ENCODE measurements around the gene ITPRID1.

GRCh38 chr7:31705377-31705776, 191.5 kb downstream of the ITPRID1 start:
- TF ChIP-seq HOXA7 (CRISPR knock-in tag; IDR thresholded peaks at IDR 0.05; ENCODE audit: borderline replicate concordance), result no peak
- no peak for TF ChIP-seq ZBTB21 (tag by site-specific recombination; IDR thresholded peaks at IDR 0.05)
- TF ChIP-seq TCF7L2 (IDR thresholded peaks at IDR 0.05; ENCODE audit: borderline replicate concordance, low read depth, low read length), result no peak
- no peak for TF ChIP-seq ZNF133 (tag by site-specific recombination; IDR thresholded peaks at IDR 0.05)
- TF ChIP-seq ZNF639 (tag by site-specific recombination; IDR thresholded peaks at IDR 0.05), result no peak
- TF ChIP-seq, protein P1, sequence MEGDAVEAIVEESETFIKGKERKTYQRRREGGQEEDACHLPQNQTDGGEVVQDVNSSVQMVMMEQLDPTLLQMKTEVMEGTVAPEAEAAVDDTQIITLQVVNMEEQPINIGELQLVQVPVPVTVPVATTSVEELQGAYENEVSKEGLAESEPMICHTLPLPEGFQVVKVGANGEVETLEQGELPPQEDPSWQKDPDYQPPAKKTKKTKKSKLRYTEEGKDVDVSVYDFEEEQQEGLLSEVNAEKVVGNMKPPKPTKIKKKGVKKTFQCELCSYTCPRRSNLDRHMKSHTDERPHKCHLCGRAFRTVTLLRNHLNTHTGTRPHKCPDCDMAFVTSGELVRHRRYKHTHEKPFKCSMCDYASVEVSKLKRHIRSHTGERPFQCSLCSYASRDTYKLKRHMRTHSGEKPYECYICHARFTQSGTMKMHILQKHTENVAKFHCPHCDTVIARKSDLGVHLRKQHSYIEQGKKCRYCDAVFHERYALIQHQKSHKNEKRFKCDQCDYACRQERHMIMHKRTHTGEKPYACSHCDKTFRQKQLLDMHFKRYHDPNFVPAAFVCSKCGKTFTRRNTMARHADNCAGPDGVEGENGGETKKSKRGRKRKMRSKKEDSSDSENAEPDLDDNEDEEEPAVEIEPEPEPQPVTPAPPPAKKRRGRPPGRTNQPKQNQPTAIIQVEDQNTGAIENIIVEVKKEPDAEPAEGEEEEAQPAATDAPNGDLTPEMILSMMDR (tag by site-specific recombination; IDR thresholded peaks at IDR 0.05), result no peak
- no peak for TF ChIP-seq ZNF626 (tag by site-specific recombination; IDR thresholded peaks at IDR 0.05)
- TF ChIP-seq YY2 (tag by site-specific recombination; IDR thresholded peaks at IDR 0.05), result no peak
- no peak for TF ChIP-seq ZNF121 (tag by site-specific recombination; IDR thresholded peaks at IDR 0.05)
- no peak for TF ChIP-seq ZIC2 (tag by site-specific recombination; IDR thresholded peaks at IDR 0.05)
- TF ChIP-seq ZNF501 (tag by site-specific recombination; IDR thresholded peaks at IDR 0.05), result no peak
- TF ChIP-seq BCL11B (tag by site-specific recombination; IDR thresholded peaks at IDR 0.05; ENCODE audit: low read depth), result no peak
- no peak for TF ChIP-seq ZNF664 (tag by site-specific recombination; IDR thresholded peaks at IDR 0.05)
- no peak for TF ChIP-seq MYNN (tag by site-specific recombination; IDR thresholded peaks at IDR 0.05; ENCODE audit: borderline replicate concordance)

Measured in HEK293 (cell line).